GM03348 (cell line): Measurements from ENCODE around the gene ACOX2.
A peak's percentile ranks its signal among the peaks of the same experiment; 100 is the strongest.

ENCODE experiments used
- DNase-seq: peaks from one replicate; pipeline ENCODE4 v3.0.0; 2012; ENCODE audit warnings: low spot score

ACOX2 gene

GRCh38 chr3:58566398-58567250, 29.6 kb upstream of the ACOX2 start:
- no peak for DNase-seq

DNA sequence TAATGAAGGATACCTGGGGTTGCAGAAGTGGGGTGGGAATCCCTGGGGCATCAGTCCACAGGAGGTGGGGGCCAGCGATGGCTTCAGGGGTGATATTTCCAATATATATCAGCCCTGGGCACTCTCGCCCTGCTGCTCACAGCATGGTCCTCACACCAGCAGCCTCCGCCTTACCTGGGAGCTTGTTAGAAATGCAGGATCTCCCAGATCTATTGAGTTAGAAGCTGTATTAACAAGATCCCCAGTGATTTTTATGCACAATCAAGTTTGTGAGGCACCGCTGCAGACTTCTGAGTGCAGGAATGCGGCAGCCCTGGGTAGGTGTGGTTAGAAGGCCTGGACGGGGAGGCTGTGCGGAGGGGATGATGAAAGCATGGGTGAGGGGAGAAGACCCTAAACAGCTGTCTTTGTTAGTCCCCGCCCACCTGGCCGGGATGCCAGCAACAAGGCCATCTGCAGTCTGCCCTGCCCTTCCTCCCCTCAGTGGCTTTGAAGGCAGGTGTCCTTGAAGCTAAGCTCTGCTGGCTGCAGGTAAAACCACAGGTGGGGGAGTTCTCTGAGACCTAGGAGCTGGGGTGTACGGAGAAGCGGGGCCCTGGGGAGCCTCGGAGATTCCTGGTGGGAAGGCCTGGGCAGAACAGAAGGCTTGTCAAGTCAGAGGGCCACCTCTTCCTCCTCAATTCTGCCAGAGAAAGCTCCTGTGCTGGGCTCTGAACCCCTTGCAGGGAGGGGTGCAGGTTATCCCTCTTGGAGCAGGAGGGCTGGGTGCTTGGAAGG, 28.8 kb upstream of the ACOX2 start:
- no peak for DNase-seq

- DNase-seq = peak; percentile 85
Measured at GRCh38 chr3:58564456-58565160, 27.6 kb upstream of the ACOX2 start.

DNA sequence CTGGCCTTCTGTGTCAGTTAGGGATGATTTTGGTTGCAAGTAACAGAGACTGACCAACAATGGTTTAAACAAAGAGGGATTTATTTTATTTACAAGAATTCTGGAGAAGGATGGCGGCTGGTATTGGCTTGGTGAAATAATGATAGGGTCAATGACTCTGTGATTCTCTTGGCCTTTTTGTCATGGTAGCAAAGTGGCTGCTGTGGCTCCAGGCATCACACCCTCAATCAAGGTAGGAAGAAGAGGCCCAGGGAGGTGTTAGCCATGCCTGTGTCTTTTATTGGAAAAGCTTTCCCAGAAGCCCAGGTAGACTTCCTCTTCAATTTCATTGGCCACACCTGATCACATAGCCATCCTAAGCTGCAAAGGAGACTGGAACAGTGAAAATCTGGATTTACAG, 27.1 kb upstream of the ACOX2 start:
- no peak for DNase-seq

GRCh38 chr3:58563386-58564035, 26.5 kb upstream of the ACOX2 start:
- DNase-seq = no peak

GRCh38 chr3:58562498-58562897, 25.5 kb upstream of the ACOX2 start:
- DNase-seq = no peak

DNA sequence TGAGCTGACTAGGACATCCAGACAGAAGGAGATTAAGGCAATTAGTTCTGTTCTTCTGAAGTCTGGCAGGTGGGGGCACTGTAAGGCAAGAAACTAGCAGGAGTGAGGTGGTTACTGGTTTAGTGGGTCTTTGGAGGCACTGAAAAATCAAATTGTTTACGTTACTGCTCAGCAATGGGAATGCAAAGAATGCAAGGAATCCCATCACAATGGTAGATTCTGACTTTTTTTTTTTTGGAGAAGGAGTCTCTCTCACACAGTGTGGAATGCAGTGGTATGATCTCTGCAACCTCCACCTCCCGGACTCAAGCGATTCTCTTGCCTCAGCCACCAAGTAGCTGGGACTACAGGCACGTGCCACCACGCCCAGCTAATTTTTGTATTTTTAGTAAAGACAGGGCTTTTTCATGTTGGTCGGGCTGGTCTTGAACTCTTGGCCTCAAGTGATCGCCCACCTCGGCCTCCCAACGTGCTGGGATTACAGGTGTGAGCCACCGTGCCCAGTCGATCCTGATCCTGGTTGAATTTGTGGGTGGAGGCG, 23.9 kb upstream of the ACOX2 start:
- DNase-seq = peak; percentile 92

- DNase-seq = no peak
Measured at GRCh38 chr3:58559586-58559985, 22.6 kb upstream of the ACOX2 start.

DNA sequence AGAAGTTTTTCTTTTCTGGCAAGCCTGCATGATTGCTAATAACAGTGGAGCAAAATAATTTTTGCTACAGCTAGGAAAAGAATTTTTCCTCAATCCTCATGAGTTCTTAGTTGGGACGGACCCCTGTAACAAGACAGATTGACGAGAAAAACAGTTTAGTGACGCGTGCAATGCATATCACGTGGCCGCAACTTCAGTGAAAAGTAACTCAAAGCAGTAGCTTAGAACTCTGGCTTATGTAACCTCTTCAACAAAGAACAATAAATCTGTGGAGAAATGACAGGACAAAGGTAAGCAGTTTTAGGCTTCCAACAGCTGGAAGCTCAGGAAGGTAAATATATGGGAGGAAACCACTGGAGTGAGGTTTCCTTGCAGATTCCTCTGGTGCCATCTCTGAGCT, 20.5 kb upstream of the ACOX2 start:
- DNase-seq = no peak

DNA sequence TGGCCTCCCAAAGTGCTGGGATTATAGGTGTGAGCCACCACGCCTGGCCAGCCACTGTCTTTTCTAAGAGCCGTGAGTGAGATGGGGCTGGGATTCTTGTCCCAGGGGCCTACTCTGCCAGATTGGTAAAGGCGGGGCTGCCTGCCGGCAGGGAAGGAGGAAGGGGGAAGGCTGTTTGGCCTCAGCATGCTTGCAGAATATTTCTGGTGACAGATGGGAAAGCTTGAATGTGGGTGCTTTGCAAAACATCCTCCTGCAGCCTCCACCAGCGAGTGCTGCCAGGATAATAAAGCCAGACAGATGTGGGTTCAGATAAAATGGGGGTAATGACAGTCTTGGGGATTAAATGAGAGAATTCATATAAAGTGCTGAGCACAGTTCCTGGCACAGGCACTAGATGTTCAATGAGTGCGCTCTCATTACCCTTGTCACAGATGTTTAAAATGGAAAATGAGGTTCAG, 19.8 kb upstream of the ACOX2 start:
- peak; percentile 46 for DNase-seq

- DNase-seq = no peak
Measured at GRCh38 chr3:58556001-58556400, 19.0 kb upstream of the ACOX2 start.

DNA sequence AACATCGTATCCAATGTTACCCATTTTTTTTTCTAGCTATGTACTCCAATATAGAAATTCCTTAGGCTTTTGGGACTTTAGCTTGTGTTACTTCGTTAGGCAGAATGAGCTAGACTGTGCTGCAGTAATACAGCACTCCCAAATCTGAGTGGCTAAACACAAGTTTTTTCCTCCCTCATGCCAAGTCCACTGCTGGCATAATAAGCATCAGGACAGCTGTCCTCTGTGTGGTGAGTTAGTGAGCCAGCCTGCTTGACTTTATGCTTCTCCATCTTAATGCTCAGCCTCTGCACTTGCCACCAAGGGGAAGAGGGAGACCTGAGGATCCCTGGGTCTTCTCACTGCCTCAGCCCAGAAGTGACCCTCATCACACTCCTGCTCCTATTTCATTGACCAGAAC, 18.2 kb upstream of the ACOX2 start:
- DNase-seq = no peak

DNA sequence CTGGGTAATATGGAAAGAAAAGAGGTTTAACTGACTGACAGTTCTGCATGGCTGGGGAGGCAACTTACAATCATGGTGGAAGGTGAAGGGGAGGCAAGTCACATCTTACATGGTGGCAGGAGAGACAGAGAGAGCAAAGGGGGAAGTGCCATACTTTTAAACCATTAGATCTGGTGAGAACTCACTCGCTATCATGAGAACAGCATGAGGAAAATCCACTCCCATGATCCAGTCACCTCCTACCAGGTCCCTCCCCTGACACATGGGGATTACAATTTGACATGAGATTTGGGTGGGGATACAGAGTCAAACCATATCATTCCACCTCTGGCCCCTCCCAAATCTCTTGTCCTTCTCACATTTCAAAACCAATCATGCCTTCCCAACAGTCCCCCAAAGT, 16.0 kb upstream of the ACOX2 start:
- no peak for DNase-seq

- no peak for DNase-seq
Measured at GRCh38 chr3:58551636-58552180, 14.7 kb upstream of the ACOX2 start.

DNA sequence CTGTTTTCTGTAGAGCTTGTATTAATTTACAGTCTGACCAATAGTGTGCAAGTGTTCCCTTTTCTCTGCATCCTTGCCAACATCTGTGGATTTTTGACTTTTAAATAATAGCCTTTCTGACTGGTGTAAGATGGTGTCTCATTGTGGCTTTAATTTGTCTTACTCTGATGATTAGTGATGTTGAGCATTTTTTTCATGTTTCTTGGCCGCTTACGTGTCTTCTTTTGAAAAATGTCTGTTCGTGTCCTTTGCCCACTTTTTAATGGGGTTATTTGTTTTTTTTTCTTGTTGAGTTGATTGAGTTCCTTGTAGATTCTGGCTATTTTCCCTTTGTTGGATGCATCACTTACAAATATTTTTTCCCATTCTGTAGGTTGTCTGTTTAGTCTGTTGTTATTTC, 7.6 kb upstream of the ACOX2 start:
- peak; percentile 6 for DNase-seq

GRCh38 chr3:58540176-58540858, 3.3 kb upstream of the ACOX2 start:
- no peak for DNase-seq

GRCh38 chr3:58539626-58540025, 2.6 kb upstream of the ACOX2 start:
- no peak for DNase-seq

- peak; percentile 6 for DNase-seq
Measured at GRCh38 chr3:58537412-58538301, 667 bp upstream of the ACOX2 start.

- peak; percentile 2 for DNase-seq
Measured at GRCh38 chr3:58535531-58536500, 1.2 kb downstream of the ACOX2 start.
